COR-L47 (cell line): ENCODE results near the gene NECAB2.

Source experiments
- DNase-seq: peaks from one replicate; lab custom pipeline; 2025; lab: John Stamatoyannopoulos, UW

NECAB2 gene

DNA sequence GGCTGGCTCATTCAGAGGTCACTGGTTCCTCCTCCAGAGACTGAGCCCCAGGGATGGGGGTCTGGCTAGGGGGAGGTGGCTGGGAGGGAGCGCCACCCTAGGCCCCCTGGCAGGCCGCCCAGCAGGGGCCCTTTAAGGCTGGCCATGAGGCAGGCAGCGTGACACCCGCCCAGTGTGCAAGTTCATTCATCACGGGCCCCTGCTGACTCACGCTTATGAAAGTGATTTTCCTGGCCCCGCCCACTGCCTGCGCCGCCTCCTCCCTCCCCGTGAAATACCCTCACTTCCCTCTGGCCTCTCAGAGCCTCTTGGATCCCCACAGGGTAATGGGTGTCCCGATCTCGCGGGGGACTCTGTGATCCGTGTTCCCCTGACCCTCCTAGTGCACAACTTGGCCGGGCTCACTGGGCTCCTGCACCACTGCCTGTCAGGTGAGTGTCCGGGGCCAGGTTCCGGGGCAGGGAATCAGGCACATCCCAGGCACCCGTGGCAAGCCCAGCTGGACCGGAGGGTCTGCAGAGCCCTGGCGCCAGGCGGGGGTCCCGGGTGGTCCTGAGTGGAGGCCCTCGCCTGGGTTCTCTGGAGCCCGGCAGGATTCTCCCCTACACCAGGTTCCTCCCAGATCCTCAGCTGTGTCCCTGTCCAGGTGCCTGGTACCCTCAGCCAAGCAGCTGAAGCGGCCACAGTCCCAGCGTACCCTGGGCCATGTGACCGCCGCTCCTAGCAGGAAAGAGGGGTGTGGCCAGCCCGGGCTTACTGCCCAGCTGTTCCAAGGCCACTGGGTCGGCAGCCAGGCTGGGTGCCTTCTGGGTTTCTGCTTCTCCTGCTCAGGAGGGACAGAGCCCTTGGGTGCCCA is 14.9 kb upstream of the NECAB2 start, which contains the start of gene OSGIN1:
OSGIN1 (plus strand) TSS at position 301 of the 856 bp plus-strand sequence. CDS start 4,432 bp downstream, outside the sequence.
- peak; percentile 70 for DNase-seq

DNA sequence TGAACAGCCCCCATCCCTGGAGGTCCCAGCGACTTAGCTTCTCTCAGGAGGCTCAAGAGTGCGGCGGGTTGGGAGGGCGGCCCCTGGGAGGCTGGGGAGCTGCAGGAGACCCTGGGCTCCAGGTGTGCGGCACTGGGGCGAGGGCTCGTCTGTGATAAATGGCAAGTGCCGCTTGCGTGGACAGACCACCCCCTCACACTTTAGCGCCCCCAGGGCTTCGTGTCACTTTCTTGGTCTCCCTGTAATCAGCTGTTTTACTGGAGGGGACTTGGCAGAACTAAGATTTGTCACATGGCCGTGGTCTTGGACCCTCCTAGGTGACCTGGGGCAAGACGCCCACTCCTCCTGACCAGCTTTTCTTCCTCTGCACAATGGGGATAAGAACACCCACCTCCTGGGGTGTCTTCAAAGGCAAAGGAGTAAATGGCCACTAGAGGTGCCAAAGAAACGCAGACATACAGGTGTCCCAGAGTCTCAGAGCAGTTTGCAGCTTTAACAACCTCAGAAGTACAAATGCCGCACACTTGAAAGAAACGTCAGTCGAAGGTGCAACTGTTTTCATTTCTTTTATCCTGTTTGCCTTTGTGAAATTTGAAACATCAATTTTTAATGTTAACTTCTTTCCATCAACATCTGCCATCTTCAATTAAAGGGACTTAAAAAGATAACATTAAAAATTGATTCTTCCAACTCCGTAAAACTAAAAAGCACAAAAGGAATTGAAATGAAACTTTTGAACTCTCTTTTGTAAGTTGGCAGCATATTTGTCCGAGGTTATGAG is 14.1 kb upstream of the NECAB2 start:
- DNase-seq, result peak; percentile 21

GRCh38 chr16:83954577-83955016 is 13.4 kb upstream of the NECAB2 start:
- DNase-seq, result no peak

DNA sequence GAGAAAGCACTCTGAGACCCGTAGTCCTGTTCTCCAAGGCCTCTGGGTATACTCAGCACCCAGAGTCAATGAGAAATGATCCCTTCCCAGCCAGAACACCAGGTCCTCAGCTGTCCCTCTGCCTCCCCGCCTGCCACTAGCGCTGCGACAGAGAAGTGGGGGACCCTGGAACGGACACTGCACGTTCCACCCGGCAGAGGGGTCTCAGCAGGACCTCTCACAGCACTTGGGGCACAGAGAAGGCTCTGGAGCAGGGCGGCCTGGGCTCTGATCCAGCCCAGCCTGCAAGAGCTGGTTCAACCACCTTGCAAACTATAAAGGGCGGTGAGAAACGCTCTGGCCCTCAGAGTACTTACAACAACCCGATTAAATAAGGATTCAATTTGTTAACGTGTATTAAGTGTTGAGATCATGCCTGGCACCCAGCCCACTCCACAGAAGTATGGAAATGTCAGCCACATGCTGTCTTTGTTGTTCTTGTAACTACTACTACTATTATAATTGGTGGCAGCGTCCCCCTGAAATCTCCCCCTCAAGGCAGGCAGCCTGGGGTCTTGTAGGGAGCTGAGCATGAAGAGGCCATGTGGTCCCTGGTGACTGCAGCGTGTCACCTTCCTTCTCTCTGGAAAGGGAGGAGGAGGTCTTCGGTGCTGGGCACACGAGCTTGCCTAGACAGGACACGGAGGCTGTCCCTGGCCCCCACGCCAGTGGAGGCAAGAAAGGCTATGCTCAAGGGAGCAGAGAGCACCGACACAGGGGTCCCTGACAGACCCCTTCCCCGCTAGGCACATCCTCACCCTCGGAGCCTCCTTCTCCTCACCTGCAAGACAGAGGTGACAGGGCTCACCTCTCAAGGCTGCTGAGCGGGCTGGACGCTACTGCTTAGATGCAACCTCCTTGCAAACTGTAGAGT is 12.6 kb upstream of the NECAB2 start:
- no peak for DNase-seq

DNA sequence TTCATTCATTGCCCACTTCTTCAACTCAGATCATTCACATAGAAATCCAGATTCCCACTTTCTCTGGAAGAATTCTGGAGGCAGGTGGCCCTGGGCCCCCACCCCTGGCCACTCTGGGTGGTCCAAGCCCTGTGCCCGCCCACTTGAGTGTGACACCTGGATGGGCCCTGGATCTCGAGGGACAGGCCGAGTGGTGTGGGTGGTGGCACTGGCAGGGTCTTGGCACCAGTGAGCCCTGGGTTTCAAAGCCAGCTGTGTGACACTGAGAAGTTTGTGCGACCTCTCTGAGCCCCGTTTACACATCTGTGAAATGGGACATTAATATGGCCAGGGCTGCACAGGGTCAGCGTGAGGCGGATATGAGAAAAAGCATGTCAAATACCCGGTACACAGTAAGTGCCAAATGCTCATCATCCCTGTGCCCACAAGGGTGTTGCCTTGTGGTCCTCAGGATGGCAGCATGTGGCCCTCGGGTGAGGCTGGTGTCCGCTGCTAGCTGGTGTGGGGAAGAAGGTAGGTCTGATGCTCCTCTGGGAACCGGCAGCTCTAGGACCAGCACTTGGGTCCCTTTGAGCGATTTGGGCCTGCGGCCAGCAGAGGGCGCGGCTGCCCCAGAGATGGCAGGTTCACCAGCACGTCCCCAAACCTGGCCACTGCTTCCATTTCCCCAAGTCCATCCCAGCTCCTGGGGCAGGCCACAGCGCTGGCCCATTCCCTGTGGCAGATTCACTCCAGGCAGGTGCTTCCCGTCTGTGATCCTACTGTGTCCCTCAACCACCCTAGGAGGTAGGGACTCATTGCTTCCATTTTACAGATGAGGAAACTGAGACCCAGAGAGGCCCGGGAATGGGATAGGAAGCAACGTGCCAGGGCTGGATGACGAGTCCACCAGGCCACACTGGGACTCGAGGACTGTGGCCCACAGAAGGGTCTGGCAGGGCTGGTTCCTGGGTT is 11.4 kb upstream of the NECAB2 start:
- peak; percentile 72 for DNase-seq

DNA sequence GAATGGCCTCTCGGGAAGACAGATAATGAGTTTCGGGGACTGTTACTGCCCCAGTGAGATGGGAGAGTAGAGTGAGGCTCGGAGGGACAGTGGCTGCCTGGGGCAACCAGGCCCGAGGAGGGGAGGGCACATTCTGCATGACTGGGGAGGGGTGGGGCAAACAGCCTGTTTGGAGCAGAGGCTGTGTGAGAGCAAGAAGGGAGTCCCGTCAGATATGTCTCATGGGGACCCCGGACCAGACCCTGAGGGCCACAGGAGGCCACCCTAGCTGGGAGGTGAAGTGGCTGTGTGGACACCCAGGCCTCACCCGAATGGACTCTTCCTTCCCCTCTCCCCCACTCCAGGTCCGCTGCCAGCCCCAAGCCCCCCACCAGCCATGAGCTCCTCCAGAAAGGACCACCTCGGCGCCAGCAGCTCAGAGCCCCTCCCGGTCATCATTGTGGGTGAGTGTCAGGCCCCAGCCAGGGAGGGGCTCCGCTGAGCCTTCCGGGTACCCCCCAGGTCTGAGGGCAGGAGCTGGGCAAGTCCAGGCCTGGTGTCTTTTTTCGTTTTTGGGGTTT is 10.7 kb upstream of the NECAB2 start:
- DNase-seq, result no peak

DNA sequence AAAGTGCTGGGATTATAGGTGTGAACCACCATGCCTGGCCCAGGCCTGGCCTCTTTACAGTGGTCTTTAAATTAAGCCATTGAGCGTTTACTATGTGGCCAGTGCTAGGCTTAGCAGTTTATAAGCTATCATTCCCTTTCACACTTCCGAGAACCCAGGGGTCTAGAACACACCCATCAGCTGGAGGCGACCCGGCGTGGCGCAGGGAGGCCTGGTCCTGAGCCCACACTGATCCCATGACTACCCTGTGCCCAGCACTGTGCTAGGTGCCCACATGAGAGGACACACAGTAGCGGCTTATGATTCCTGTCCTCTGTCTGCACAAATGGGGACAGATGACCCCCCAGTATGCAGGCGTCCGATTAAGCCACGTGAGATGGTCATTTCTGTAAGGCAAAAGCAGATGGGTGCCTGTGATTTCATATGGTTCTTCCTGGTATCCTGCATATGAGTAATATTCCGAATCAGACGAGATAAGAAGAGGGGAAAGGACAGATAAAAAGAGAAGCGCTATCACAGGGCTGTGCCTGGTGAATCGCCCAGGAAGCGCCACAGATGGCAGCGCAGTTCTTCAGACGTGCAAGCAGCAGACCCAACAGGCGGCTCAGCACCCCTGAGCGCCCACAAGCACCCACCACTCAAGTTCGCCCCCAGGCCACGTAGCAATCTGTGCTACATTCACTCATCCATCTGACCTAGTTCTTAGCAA is 9.8 kb upstream of the NECAB2 start:
- no peak for DNase-seq

GRCh38 chr16:83958846-83959565 is 9.0 kb upstream of the NECAB2 start:
- DNase-seq, result no peak

GRCh38 chr16:83959656-83960434 is 8.2 kb upstream of the NECAB2 start:
- DNase-seq, result no peak

- DNase-seq, result no peak
Observed at GRCh38 chr16:83960521-83961249, 7.4 kb upstream of the NECAB2 start.

- no peak for DNase-seq
Observed at GRCh38 chr16:83961591-83961990, 6.5 kb upstream of the NECAB2 start.

DNA sequence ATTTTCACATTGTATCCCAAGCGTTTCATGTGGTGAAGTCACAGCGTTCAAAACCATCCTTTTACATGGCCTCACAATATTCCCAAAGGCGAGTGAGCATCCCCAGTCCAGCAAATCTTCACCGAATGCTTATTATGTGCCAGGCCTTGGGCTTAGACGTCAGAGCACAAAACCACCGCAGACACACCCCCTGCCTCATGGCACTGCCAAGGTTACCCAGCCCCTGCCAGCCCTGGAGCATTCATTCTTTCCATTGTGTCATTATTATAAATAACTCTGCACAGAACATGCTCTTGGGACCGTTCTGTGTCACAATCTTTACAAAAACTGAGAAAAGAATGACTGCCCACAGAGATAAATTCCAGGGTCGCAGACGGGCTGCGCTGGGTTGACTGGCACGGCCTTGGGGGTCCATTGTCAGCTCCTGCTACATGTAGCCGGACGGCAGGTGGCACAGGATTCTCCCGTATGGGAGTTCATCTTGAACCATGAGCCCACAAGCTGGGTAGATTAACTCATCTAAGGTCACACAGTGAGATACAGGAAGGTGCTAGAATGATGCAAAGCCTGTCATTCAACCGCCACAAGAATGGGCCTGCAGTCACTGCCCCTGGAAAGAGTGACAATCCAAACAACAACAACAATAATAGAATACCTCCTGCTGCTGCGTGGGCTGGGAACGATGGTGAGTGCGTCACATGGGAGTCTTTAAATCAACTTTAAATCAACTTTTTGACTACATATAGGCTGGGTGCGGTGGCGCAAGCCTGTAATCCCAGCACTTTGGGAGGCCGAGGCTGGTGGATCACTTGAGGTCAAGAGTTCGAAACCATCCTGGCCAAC is 4.5 kb upstream of the NECAB2 start:
- DNase-seq, result no peak

DNA sequence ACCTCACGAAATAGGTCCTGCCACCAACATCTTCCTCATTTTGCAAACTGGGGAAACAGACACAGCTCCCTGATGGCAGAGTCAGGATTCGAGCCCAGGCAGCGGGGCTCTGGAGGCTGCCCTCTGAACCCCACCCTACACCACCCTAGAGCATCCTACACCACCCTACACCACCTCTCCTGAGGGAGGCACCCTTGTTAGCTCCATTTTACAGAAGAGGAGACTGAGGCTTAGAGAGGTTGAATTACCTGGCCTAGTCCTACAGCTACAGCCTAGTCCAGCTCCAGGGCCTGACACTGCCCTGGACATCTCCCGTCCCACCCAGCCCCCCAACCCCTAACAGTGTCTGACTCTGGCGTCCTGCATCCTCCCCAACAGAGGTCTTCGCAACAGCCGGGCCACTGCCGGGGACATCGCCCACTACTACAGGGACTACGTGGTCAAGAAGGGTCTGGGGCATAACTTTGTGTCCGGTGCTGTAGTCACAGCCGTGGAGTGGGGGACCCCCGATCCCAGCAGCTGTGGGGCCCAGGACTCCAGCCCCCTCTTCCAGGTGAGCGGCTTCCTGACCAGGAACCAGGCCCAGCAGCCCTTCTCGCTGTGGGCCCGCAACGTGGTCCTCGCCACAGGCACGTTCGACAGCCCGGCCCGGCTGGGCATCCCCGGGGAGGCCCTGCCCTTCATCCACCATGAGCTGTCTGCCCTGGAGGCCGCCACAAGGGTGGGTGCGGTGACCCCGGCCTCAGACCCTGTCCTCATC is 3.2 kb upstream of the NECAB2 start:
- DNase-seq, result no peak

DNA sequence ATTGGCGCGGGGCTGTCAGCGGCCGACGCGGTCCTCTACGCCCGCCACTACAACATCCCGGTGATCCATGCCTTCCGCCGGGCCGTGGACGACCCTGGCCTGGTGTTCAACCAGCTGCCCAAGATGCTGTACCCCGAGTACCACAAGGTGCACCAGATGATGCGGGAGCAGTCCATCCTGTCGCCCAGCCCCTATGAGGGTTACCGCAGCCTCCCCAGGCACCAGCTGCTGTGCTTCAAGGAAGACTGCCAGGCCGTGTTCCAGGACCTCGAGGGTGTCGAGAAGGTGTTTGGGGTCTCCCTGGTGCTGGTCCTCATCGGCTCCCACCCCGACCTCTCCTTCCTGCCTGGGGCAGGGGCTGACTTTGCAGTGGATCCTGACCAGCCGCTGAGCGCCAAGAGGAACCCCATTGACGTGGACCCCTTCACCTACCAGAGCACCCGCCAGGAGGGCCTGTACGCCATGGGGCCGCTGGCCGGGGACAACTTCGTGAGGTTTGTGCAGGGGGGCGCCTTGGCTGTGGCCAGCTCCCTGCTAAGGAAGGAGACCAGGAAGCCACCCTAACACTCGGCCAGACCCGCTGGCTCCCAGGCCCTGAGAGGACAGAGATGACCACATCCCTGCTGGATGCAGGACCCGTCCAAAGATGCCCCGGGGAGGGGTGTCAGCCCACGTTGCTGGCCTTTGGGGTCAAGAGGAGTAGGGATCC is 2.4 kb upstream of the NECAB2 start:
- DNase-seq, result no peak

DNA sequence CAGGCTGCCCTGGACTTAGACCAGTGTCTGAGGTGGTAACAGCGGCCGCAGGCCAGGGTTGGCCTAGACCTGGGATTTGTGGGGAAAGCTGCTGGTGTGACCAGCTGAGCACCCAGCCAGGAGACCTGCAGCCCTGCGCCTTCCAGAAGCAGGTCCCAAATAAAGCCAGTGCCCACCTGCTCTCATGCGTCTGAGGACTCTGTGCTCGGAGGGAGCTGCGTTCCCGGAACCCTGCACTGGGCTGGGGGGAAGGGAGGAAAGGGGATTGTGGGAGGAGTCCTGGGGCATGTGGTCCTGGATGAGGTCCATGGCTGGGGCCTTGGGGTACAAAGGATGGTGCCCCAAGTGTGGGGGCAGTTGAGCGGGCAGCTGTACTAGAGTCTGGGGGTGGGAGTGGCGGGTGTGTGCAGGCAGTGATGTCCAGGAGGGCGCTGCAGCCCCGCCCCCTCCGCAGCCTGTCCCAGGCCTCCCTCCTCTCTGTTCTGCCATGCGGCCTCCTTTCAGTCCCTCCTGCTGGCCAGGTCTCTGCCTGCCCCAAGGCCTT is 1.8 kb upstream of the NECAB2 start:
- DNase-seq, result no peak
